Fibroblast of skin of scalp (primary cell): ENCODE measurements around the gene DSTYK. TPM values are rescaled to one million over a fixed set of nuclear protein-coding genes. Genes with fewer than 3 reads are reported as not detected.

ENCODE experiments used
- DNase-seq: peaks from one replicate; pipeline ENCODE4 v3.0.0-alpha.2; 2013
- polyA plus RNA-seq, 2 experiments: library from polyadenylated mRNA; unstranded; fragments of 120-200 nt; gene quantifications; one replicate each; pipeline ENCODE4 v1.2.1, GENCODE V29; 2013; ENCODE audit not compliant: insufficient read length in 2 of 2

Gene DSTYK, protein sequence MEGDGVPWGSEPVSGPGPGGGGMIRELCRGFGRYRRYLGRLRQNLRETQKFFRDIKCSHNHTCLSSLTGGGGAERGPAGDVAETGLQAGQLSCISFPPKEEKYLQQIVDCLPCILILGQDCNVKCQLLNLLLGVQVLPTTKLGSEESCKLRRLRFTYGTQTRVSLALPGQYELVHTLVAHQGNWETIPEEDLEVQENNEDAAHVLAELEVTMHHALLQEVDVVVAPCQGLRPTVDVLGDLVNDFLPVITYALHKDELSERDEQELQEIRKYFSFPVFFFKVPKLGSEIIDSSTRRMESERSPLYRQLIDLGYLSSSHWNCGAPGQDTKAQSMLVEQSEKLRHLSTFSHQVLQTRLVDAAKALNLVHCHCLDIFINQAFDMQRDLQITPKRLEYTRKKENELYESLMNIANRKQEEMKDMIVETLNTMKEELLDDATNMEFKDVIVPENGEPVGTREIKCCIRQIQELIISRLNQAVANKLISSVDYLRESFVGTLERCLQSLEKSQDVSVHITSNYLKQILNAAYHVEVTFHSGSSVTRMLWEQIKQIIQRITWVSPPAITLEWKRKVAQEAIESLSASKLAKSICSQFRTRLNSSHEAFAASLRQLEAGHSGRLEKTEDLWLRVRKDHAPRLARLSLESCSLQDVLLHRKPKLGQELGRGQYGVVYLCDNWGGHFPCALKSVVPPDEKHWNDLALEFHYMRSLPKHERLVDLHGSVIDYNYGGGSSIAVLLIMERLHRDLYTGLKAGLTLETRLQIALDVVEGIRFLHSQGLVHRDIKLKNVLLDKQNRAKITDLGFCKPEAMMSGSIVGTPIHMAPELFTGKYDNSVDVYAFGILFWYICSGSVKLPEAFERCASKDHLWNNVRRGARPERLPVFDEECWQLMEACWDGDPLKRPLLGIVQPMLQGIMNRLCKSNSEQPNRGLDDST
- 10.1 TPM for polyA plus RNA-seq (2013, experiment 1 of 2; ENCODE audit: insufficient read length)
- 10.4 TPM for polyA plus RNA-seq (2013, experiment 2 of 2; ENCODE audit: insufficient read length)

DNA sequence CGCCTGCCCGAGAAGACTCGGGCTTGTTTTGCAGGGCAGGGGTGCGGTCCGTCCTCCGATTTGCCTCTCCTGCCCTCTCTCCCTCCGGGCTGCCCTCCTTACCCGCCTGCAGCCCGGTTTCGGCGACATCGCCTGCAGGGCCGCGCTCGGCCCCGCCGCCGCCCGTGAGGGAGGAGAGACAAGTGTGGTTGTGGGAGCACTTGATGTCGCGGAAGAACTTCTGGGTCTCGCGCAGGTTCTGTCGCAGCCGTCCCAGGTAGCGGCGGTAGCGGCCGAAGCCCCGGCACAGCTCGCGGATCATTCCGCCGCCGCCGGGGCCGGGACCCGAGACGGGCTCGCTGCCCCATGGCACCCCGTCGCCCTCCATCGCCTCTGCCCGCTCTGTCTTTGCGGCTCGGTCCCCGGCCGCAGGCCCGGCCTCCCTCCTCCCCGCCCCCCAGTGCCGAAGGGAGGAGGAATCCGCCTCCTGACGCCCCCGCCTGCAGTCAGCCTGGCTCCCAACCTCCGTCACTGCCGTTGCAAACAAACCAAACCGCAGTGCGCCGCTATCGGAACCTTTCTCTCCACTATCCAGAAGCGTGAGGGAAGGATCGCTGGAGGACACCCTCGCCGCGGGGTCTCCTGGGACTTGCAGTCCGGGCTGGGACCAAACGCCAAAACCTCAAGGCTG, at the start of gene DSTYK:
DSTYK (minus strand) TSS at position 534 of the 670 bp plus-strand sequence; CDS start at position 367, 167 bp downstream.
- DNase-seq = peak; percentile 98

DNA sequence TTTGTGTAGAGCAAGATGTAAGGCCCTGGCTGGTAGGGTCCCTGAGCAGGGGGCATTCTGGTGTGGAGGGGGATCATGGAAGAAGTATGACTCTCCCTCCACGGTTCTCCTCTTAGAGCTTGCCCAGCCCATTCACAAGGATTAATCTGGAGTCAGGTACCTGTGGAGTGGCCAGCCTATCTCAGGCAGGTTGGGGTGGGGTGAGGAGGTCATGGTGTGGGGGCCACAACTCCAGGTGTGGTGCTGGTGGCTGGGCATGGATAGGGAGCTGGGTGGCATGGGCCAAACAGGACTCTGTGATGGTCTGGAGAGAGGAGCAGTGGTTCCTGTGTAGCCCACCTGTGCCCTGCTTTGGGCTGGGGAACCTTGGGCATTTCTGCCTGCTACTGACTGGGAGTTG, 48.5 kb upstream of the DSTYK start:
- no peak for DNase-seq

DNA sequence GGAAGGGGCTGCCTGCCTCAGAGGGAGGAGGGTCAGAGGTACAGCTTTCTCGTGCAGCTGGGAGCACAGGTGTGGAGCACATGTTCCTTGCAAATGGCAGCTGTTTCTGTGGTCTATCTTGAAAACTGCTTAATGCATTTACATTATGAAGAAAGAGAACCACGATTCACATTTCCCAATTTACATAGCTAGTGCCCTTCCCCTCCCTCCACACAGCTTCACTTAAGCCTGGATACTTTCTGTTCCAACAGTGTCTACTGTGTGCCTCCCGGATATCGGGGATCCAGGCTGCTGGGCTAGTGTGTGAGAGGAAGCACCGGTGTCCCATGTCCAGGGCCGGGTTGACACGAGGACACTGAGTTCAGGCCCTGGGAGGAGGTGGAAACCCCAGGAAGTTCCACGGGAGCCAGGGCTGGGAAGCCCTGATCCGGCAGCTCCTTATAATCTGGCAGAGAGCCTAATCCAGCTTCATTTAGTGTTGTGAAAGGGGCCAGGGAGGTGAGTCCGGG, 47.9 kb upstream of the DSTYK start:
- DNase-seq = no peak

DNA sequence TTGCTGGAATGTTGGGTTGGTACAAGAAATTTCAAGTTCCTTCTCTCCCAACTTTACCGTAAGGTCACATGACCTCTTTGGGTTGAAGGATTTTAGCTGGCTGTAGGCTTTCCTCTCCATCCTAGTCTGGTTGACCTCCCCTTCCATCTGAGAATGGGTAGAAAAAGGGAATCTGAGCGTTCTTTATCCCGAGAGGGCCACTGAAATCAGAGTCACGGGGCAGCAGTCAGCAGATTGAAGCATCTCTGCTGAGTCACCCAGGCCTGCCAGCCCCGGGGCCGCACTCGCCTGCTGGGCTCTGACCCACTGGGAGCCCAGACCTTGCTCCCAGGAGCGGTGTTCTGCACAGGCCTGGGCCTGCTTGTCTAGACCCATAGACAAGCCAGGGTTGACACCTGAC, 47.2 kb upstream of the DSTYK start:
- DNase-seq = peak; percentile 40

DNA sequence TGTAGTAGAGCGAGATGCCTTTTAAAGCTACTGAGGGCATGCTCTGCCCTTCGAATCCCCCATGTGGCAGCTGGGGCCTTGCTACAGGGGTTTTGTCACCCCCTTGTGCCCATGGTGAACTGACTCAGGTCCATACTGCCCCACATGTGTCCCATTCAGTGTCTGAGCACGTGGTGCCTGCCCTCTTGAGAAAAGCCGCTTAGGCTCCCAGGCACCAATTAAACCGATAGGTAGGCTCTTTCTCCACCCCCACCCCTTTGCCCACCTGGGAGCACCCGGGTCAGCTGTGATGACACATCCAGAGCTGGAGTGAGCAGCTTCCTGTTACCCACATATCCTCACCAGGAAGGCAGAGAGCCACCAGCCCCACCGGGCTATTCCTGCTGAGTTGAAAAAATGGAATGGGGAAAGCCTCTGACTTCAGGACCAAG, 46.8 kb upstream of the DSTYK start:
- peak; percentile 32 for DNase-seq

DNA sequence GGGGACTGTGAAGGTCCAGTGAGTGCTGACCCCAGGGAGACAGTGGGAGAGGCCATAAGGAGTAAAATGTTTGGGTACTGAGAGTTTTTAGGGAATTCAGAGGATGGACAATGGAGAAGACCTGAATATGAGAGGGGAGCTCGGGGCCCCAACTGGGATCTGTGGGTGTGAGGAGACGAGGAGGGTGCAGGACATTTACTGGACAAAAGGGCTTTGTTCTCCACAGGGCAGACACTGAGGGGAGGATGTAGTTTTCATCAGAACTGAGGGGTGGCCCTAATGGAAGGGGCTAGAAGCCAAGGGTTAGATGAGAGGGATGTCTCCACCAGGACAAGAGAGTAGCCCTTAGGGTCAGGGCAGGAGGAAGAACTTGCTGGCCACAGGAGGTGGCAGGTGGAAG, 46.2 kb upstream of the DSTYK start:
- DNase-seq = no peak

DNA sequence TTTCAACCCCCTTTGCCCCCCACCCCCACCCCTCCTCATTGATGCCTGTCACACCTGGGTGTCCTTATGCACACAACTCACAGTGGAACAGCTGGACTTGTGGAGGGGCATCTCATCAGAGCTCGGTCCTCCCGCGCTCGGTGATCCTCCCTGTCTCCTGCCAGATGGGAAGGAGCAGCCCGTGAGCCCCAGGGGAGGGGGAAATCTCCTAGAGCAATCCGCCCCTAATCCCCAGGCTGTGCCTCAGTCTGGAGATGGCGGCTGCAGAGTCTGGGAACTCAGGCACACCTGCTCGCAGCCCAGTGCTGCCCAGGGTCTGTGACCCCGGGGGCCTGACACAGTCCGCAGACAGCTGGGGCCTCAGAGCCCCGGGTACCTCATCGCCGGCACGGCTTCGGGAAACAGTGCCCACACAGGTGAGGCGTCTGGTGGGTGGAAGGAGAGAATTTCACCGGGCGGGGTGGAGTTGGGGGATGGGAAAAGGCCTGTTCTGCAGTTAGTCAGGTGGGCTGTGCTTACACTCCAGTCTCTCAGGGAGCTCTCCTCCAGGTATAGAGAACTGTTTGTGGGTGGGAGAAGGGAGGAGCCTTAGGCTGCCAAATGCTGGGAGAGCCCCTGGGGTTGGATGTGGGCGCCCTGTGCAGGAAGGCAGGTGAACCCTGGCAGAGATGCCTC, 45.6 kb upstream of the DSTYK start:
- no peak for DNase-seq

DNA sequence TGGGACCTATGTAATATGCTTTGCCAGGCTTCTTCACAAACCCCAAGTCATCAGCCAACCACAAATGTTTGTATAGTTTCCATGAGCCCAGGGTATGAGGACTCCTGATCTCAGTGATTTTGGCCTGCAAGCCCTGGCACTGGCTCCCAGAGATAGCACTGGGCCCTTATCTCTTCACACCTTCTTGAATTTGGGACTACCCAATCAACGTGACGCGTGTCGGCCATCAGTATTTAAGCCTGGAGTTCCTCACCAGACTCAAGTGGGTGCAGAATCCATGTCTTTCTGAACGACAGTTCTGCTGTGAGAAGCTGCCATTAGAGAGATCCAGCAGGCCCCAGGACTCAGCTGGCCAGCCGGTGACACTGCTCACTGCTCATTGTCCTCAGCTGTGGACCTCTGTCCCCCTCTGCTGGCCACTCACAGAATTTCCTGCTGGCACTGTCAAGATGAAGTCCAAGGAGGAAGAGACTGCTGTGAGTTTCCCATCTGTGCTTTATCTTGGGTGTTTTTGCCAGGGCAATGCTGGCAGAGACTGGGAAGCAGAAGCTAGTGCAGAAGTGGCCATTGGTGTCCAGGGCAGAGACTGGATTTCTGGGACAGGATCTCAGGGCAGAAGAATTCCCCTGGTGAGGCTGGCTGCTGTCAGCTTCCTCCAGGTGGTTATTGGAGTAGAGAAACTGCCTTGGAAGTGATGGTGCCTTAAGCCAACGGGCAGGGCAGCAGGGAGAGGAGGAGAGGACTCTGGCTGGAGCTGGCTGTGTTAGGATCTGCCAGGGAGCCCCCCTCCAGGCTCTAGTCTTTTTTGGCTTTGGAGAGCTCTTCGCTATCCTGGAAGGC, 44.7 kb upstream of the DSTYK start:
- DNase-seq = peak; percentile 82

DNA sequence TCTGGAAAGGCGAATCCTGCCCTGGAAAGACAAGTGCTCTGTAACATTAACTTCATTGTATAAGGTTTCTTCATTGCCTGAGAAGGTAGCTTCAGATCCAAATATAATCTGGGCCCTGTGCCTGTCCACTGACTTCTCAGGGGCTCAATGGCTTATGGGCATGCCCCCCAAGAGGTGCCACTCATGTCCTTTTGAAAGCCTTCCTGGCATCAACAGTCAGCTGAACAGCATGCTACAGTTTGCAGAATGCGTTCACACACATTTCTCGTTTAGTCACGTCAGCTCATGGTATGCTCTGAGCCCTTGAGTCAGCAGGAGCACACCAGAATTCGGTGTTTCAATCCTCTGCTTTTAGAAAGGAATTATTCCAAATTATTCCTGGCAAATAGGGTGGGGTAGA, 40.1 kb upstream of the DSTYK start:
- no peak for DNase-seq

DNA sequence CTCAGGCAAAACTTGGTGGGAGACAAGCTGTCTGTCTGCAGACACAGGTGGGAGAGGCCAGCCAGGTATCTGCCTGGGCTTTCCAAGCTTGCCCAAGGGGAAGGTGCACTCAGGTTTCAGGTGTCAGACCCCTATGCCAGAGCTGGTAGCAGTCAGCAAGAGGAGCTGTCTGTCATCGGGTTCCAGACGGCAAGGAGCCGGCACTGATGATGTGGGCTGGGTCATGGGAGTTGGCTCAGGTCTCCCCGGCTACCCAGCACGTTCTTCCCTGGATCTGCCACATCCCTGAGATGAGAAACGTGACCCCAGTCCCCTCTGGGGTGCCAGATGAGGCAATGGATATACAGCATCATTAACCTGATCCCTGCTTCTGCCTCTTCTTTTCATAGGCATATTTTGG, 39.2 kb upstream of the DSTYK start:
- DNase-seq = no peak

DNA sequence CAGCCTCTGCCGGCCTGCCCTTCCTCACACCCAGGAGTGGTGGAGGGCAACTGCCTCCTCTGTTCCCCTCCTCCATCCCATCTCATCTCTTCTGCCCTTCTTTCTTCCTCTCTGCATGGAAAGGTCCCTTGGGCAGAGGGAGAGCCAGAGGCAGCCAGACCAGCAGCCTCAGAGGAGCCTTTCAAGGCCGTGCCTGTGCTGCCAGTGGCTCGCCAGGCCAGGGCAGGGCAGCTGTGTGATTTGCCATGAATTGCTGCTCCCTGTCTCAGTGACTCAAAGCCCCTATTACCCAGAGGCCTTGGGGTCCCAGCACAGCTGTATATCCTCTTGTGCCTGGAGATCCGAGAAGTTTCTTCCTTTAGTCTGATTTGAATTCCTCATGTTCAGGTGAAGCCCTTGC, 38.1 kb upstream of the DSTYK start:
- DNase-seq = no peak

DNA sequence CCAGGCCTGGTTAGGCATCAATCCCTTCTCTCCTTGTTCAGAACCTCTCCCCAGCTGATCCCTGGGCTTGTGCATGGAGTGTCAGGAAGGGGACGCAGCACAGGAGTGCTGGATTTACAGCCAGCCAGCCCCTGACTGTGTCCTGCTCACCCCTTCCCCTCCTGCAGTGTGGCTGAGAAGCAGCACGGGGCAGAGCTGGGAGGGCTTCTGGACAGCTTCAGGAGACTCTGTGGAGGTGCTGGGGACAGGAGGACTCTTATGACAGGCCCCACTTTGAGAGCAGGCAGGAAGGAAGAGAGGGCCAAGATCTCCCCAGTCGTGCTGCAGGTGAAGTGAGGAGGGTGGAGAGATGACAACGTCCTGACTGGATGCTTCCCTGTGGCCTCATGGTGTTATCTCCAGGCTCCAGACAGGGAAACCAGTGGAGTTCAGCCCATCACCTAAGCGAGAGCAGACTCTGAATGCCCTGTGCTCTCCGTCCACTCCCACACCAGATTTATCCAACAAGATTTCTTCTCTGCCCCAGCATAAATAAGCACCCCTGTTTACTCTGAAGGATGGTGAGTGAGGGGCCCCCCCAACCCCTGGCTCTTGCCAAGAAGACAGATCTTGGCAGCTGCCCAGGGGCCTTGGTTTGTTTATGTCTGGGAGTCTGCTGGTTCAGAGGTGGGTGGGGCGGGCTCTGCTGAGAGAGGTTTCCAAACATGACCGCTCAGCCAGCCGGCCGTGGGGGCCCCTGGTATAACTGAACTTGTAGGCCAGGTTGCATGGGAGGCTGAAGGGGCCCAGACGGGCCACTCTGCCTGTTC, 37.5 kb upstream of the DSTYK start:
- DNase-seq = peak; percentile 51

DNA sequence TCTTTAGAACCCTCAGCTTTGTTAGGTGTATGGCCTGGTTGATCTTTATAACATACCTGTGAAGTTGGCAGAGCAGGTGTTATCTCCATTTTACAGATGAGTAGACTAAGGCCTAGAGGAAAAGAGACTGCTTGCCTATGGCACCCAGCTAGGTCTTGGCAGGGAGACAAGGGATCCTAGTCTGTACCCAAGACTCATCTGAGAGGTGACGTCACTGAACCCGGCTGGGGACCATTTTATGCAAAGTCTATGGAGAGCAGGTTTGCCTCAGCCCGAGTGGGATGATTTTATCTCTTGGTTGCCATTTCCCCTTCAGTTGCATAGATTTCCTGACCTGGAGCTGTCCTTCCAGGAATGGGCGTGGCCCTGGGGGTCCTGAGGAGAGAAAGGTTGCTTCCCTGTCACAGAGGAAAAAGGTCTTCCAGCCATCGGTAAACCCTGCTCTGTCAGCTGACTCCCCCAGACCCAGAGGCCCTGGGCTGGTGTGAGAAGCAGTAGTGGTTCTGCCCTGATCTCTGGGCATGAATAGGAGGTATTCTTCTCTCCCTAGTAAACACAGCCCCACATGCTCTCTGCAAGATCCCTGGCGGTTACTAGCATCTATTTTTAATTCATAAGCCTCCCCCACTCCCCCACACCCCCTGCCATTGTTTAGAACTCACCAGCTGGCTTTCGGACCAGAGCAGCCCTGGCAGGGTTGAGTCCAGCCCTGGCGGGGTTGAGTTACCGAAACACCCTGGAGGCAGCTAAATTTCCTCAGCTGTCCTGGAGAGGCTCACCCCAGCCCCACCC, 35.8 kb upstream of the DSTYK start:
- no peak for DNase-seq

DNA sequence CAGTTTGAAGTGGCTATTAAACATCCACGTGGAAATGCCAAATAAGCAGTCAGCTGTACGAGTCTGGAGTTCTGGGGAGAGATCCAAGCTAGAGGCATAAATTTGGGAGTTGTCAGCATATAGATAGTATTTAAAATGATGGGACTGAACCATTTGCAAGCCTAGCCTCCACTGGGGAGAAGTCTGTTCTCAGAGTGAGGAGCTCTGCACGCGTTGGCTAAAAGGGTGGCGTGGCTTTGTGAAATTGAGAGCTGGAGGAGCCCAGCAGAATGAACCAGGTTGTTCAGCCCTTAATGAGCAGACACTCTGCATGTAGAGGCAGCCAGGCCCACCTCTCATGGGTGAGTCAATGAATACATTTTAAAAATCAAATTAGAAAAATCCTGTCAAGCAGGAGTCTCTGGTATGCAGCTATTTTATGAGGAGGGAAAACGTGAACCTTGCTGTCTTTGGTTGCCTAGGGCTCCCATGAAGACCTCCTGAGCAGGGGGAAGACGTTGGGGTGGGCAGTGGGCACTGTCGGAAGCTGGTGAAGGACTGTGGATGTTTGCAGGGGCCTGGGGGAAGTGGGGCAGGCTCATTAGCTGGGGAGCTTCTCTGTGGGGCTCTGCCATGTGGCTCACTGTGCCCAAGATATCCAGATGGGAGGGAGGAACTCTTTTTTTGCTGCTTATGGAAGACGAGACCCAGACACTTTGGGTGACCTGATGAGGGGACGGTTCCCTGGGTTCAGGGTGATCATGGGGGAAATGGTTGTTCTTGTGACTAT, 35.0 kb upstream of the DSTYK start:
- no peak for DNase-seq

DNA sequence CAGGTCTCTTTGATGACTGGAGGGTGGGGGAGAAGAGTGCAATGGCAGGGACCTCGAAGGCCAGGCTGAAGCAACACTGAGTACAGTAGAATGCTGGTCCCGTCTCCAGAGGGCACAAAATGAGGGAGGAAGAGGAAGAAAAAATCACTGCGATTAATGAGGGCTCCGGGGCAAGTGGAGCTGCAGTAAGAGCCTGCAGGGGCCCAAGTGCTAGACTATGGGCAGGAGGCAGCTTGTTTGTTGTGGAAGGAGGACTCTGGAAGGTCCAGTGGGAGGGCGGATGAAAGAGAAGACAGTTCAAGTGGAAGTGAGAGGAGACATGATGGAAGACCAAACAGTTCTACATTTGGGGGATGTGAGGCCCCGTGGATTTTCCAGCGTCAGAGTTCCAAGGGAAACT, 33.6 kb upstream of the DSTYK start:
- no peak for DNase-seq

DNA sequence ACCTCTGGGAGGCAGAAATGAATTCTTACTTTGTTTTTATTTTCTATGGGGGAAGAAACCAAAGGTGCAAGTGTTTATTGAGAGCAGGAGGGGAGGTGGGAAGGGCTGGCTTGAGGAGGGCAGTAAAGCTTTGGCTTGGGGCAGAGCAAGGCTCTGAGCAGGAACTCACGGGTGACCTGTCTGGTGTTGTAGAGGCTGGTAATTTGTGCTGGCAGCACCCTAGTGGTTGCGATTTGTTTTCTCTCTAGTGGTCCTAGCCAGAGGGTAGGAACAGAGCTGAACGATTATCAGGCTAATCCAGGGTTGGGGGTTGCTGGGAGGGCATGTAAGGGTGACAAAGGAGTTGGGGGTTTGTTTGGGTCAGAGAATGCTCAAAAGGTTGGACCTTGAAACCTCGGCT, 32.9 kb upstream of the DSTYK start:
- no peak for DNase-seq

DNA sequence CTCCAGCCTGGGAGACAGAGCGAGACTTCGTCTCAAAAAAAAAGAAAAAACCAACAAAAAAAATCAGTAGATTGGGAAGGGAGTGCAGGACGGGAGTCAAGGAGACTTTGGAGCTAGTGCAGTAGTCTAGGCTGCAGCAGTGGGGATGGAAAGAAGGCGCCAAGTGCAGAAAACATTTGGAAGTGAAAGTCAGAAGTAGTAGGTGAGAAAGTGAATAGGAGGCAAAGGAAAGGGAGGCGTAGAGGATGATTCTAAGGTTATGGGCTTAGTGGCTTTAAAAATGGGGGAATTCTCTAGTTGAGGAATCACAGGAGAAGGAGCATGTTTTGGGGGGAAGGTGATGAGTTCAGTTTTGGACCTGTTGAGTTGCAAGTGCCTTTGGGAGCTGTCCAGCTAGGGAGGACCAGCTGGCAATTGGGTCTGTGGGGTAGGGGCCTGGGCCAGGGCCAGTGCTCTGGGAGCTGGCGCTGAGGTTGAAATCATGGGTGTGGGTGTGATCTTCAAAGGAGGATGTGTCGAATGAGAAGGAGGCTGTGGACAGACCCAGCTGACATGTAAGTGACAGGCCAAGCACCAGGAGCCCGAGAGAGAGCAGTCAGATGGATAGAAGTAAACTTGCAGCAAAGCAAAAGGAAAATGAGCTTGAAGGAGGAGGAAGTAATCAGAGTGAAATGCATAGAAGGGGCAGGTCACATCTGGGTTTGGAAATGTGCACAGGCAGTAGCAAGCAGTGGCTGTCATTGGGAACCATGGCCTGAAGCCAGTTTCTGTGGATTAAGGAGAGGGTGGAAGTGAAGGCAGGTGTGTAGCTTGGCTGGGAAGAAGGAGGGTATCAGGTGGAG, 32.1 kb upstream of the DSTYK start:
- DNase-seq = no peak
